Prostate gland (tissue), 2 donors: ENCODE measurements around the gene LBX2. TPM values are rescaled to one million over a fixed set of nuclear protein-coding genes. Genes with fewer than 3 reads are reported as not detected.
"Not testable (repeated sequence)": the region's sequence is repeated elsewhere in the genome, so short reads cannot be mapped to it uniquely, and the experiment has no call there.

Experiments used
- DNase-seq: peaks from one replicate; pipeline ENCODE4 v3.0.0-alpha.2; 2019; ENCODE audit warnings: low spot score
- H3K27ac ChIP-seq, 2 donors: fragments of 200-600 bp; sonication (generic); 2 replicates each; pipeline ENCODE4 v1.5.1; 2017 to 2019
- H3K27me3 ChIP-seq: fragments of 200-600 bp; sonication (generic); replicated peaks from 2 replicates; pipeline ENCODE4 v1.5.1; 2019; ENCODE audit not compliant: insufficient read depth
- H3K36me3 ChIP-seq, 2 donors: fragments of 200-600 bp; sonication (generic); 1 replicate in 1 of 2; 2 replicates in 1 of 2; pipeline versions ENCODE4 v1.5.1 to v1.8.1; 2017 to 2019
- H3K4me1 ChIP-seq: fragments of 200-600 bp; sonication (generic); replicated peaks from 2 replicates; pipeline ENCODE4 v1.5.1; 2019
- H3K4me3 ChIP-seq, 2 donors: fragments of 200-600 bp; sonication (generic); 2 replicates each; pipeline ENCODE4 v1.5.1; 2017 to 2019
- H3K9me3 ChIP-seq: fragments of 200-600 bp; sonication (generic); 2 replicates; pipeline ENCODE4 v1.5.1; 2017
- POLR2A ChIP-seq: fragments of 450-650 bp; IDR thresholded peaks from one replicate; pipeline ENCODE4 v1.6.1; 2016; ENCODE audit warnings: antibody characterized with exemption, mild to moderate bottlenecking
- POLR2AphosphoS5 ChIP-seq: sonication (generic); formaldehyde crosslinking; IDR thresholded peaks from one replicate; pipeline ENCODE4 v1.6.1; 2017; ENCODE audit warnings: antibody characterized with exemption
- WGBS: methylation state at CpG from one replicate; pipeline ENCODE4 v1.1.5; 2018; 5-methylcytosine and 5-hydroxymethylcytosine counted together
- intact Hi-C: fragments of 100-400 bp; cut with DNase I; formaldehyde crosslinking; loops from one replicate; pipeline ENCODE4 v1.14.2; 2022
- total RNA-seq, 2 donors: library from RNA; depleted of rRNA; stranded (reverse); fragments of >200 nt; gene quantifications; one replicate each; pipeline ENCODE4 v1.1.0, GENCODE V29; 2016
- TF ChIP-seq, protein P1 (sequence below), 4 experiments: fragments of 200-600 bp in 2 of 4; fragments of 450-650 bp in 2 of 4; sonication (generic) in 2 of 4; IDR thresholded peaks; 1 replicate in 3 of 4; 2 replicates in 1 of 4; pipeline ENCODE4 v1.5.1; 2016 to 2019; ENCODE audit warnings: antibody characterized with exemption in 4 of 4, mild to moderate bottlenecking in 2 of 4, moderate library complexity in 2 of 4

LBX2 gene
- total RNA-seq, 2 donors from 2014 or later: 1.2 TPM; not detected in 1

GRCh38 chr2:74462054-74462785 lies 37.2 kb downstream of the LBX2 start:
- H3K27me3 ChIP-seq: no peaks in the 10 kb centered on the region
- TF ChIP-seq, protein P1, sequence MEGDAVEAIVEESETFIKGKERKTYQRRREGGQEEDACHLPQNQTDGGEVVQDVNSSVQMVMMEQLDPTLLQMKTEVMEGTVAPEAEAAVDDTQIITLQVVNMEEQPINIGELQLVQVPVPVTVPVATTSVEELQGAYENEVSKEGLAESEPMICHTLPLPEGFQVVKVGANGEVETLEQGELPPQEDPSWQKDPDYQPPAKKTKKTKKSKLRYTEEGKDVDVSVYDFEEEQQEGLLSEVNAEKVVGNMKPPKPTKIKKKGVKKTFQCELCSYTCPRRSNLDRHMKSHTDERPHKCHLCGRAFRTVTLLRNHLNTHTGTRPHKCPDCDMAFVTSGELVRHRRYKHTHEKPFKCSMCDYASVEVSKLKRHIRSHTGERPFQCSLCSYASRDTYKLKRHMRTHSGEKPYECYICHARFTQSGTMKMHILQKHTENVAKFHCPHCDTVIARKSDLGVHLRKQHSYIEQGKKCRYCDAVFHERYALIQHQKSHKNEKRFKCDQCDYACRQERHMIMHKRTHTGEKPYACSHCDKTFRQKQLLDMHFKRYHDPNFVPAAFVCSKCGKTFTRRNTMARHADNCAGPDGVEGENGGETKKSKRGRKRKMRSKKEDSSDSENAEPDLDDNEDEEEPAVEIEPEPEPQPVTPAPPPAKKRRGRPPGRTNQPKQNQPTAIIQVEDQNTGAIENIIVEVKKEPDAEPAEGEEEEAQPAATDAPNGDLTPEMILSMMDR (IDR thresholded peaks at IDR 0.05): no peak
- TF ChIP-seq POLR2A (no peak), POLR2AphosphoS5 (no peak)

GRCh38 chr2:74461187-74462053 lies 38.0 kb downstream of the LBX2 start:
- no peak for DNase-seq
- no peaks in the 10 kb centered on the region for H3K9me3 ChIP-seq
- H3K36me3 ChIP-seq: peaks cover 0 to 5% of the 10 kb centered on the region in 2 donors
- intact Hi-C loops: no loop called here
- H3K4me3 ChIP-seq: no peak overlapping the region
- 89% methylated on average over 27 of the region's 27 CpGs for WGBS
- no peaks in the 10 kb centered on the region for H3K27me3 ChIP-seq
- no peak overlapping the region for H3K27ac ChIP-seq
- no peak for TF ChIP-seq POLR2AphosphoS5
- peaks cover 8% of the 10 kb centered on the region for H3K4me1 ChIP-seq

More at GRCh38 chr2:74462054-74462785, 37.2 kb downstream of the LBX2 start:
- H3K4me3 ChIP-seq: no peak overlapping the region
- no peaks in the 10 kb centered on the region for H3K9me3 ChIP-seq
- H3K27ac ChIP-seq: no peak overlapping the region
- WGBS: 88% methylated on average over 20 of the region's 20 CpGs
- intact Hi-C loops: no loop called here
- H3K4me1 ChIP-seq: peaks cover 8% of the 10 kb centered on the region
- DNase-seq: no peak
- H3K36me3 ChIP-seq: peaks cover 0 to 5% of the 10 kb centered on the region in 2 donors

DNA sequence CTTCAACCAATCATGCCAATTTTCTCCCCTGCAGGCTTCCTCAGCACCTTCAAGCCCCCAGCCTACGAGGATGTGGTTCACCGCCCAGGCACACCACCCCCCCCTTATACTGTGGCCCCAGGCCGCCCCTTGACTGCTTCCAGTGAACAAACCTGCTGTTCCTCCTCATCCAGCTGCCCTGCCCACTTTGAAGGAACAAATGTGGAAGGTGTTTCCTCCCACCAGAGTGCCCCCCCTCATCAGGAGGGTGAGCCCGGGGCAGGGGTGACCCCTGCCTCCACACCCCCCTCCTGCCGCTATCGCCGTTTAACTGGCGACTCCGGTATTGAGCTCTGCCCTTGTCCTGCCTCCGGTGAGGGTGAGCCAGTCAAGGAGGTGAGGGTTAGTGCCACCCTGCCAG lies 39.2 kb downstream of the LBX2 start:
- WGBS: 76% methylated on average over 10 of the region's 10 CpGs
- H3K4me1 ChIP-seq, H3K27me3 ChIP-seq, H3K9me3 ChIP-seq, H3K4me3 ChIP-seq, H3K27ac ChIP-seq, intact Hi-C loops, H3K36me3 ChIP-seq, DNase-seq: not testable (repeated sequence)

GRCh38 chr2:74459503-74460118 lies 39.8 kb downstream of the LBX2 start:
- H3K27me3 ChIP-seq, H3K4me1 ChIP-seq, DNase-seq, H3K9me3 ChIP-seq, H3K36me3 ChIP-seq, H3K27ac ChIP-seq, intact Hi-C loops: not testable (repeated sequence)
- peak overlapping the region in 1 of 2 donors; percentile 73 for H3K4me3 ChIP-seq
- 77% methylated on average over 13 of the region's 13 CpGs for WGBS

- no peaks in the 10 kb centered on the region for H3K9me3 ChIP-seq
- intact Hi-C loops: no loop called here
- no peak for TF ChIP-seq POLR2A
- TF ChIP-seq POLR2AphosphoS5: no peak
- TF ChIP-seq, protein P1 (IDR thresholded peaks at IDR 0.05): no peak
- no peaks in the 10 kb centered on the region for H3K27me3 ChIP-seq
- H3K36me3 ChIP-seq: peaks cover 0 to 5% of the 10 kb centered on the region in 2 donors
- no peak for DNase-seq
- peak overlapping the region; percentile 78 to 99 for H3K27ac ChIP-seq
- 6% methylated on average over 10 of the region's 10 CpGs for WGBS
- peaks cover 10% of the 10 kb centered on the region for H3K4me1 ChIP-seq
- peak overlapping the region; percentile 67 to 73 for H3K4me3 ChIP-seq
Observed at GRCh38 chr2:74458938-74459363, 40.5 kb downstream of the LBX2 start.
